CD4-positive, alpha-beta T cell (primary cell): ENCODE results near the gene JAKMIP2. TPM values are rescaled to one million over a fixed set of nuclear protein-coding genes. Genes with fewer than 3 reads are reported as not detected.

Experiments used
- ATAC-seq: fragments of 200-7000 bp; cut with Tn5 transposase; one replicate; pipeline ENCODE4 v1.10.0; 2022; ENCODE audit warnings: mild to moderate bottlenecking; ENCODE audit not compliant: poor library complexity
- CTCF ChIA-PET: fragments of 350-600 bp; sonication (Branson Sonifier 250); formaldehyde crosslinking; loops from one replicate; lab custom pipeline; 2021; ENCODE audit warnings: antibody characterized with exemption, inconsistent platforms; lab: Charles Lee
- POLR2A ChIA-PET: fragments of 350-600 bp; sonication (Branson Sonifier 250); formaldehyde crosslinking; loops from one replicate; lab custom pipeline; 2021; ENCODE audit warnings: antibody characterized with exemption, inconsistent platforms; lab: Charles Lee
- DNase-seq, 14 experiments: peaks; one replicate each; pipeline ENCODE4 v3.0.0-alpha.2; 2013 to 2020; ENCODE audit warnings: mixed read lengths in 2 of 14
- H3K27ac ChIP-seq, 2 donors: one replicate each; pipeline versions ENCODE4 v1.5.1 to v1.7.0; 2013; ENCODE audit warnings: low read length in 2 of 2, low read depth in 1 of 2, mild to moderate bottlenecking in 1 of 2
- H3K27me3 ChIP-seq, 2 experiments: 1 replicate in 1 of 2; 2 replicates in 1 of 2; pipeline versions ENCODE4 v1.6.1 to v1.7.0; 2013; ENCODE audit warnings: low read length in 2 of 2, control low read depth in 1 of 2, mild to moderate bottlenecking in 1 of 2, moderate library complexity in 1 of 2; ENCODE audit not compliant: insufficient read depth in 2 of 2, control insufficient read depth in 1 of 2
- H3K36me3 ChIP-seq: one replicate; pipeline ENCODE4 v1.6.1; 2013; ENCODE audit warnings: low read length, control low read depth; ENCODE audit not compliant: insufficient read depth
- H3K4me1 ChIP-seq: one replicate; pipeline ENCODE4 v1.6.1; 2013; ENCODE audit warnings: low read length, control low read depth; ENCODE audit not compliant: insufficient read depth
- H3K4me3 ChIP-seq: one replicate; pipeline ENCODE4 v1.5.1; 2013; ENCODE audit warnings: mild to moderate bottlenecking, low read length, moderate library complexity
- H3K9me3 ChIP-seq, 2 experiments: 1 replicate in 1 of 2; 2 replicates in 1 of 2; pipeline versions ENCODE4 v1.6.1 to v1.7.0; 2013; ENCODE audit warnings: low read length in 2 of 2, mild to moderate bottlenecking in 2 of 2, control low read depth in 1 of 2, moderate library complexity in 1 of 2; ENCODE audit not compliant: control insufficient read depth in 1 of 2, insufficient read depth in 1 of 2
- H3K27ac Mint-ChIP-seq: one replicate; pipeline ENCODE4 v1.8.0; 2020; ENCODE audit warnings: mixed read lengths
- H3K27me3 Mint-ChIP-seq: one replicate; pipeline ENCODE4 v1.8.0; 2021; ENCODE audit warnings: mixed read lengths
- H3K36me3 Mint-ChIP-seq: one replicate; pipeline ENCODE4 v1.8.0; 2021; ENCODE audit warnings: low read depth, mixed read lengths
- H3K4me1 Mint-ChIP-seq: one replicate; pipeline ENCODE4 v1.8.0; 2021; ENCODE audit warnings: low read depth, mixed read lengths
- H3K4me3 Mint-ChIP-seq: one replicate; pipeline ENCODE4 v1.8.0; 2020; ENCODE audit warnings: mild to moderate bottlenecking, mixed read lengths
- H3K9me3 Mint-ChIP-seq: one replicate; pipeline ENCODE4 v1.8.0; 2020; ENCODE audit warnings: mixed read lengths
- CTCF ChIP-seq: fragments of 200-600 bp; IDR thresholded peaks from one replicate; pipeline ENCODE4 v1.8.0; 2022; ENCODE audit warnings: antibody characterized with exemption, mild to moderate bottlenecking
- intact Hi-C, 2 experiments: fragments of 100-400 bp; cut with DNase I in 1 of 2; cut with micrococcal nuclease in 1 of 2; formaldehyde crosslinking; loops; one replicate each; pipeline versions ENCODE4 v1.15.1 to v1.9.0; 2023 to 2025; cut with DNase I, micrococcal nuclease
- total RNA-seq, 174 experiments: library from RNA in 2 of 174; stranded (reverse) in 2 of 174; gene quantifications; one replicate each; pipeline ENCODE4 v1.2.3 and lab custom pipeline; 2021 to 2026

JAKMIP2 gene
- total RNA-seq, 2 experiments from 2014 or later: 0.74 to 1.3 TPM

GRCh38 chr5:147619281-147619878, 163.1 kb downstream of the JAKMIP2 start:
- Mint-ChIP-seq H3K36me3 (peaks cover 7% of the 10 kb centered on the region), H3K4me1 (no peaks in the 10 kb centered on the region), H3K9me3 (no peaks in the 10 kb centered on the region), H3K27ac (no peak overlapping the region), H3K27me3 (no peaks in the 10 kb centered on the region), H3K4me3 (no peak overlapping the region)
- no peaks in the 10 kb centered on the region for H3K27me3 ChIP-seq
- H3K36me3 ChIP-seq: no peaks in the 10 kb centered on the region
- no peak overlapping the region for H3K4me3 ChIP-seq
- ATAC-seq (no peak), DNase-seq (no peak)
- intact Hi-C loops: no loop called here
- TF ChIP-seq CTCF: no peak
- no peak overlapping the region for H3K27ac ChIP-seq
- H3K9me3 ChIP-seq: peaks cover 0 to 3% of the 10 kb centered on the region in 2 experiments
- H3K4me1 ChIP-seq: no peaks in the 10 kb centered on the region
- CTCF ChIA-PET: no interaction called here
- POLR2A ChIA-PET: no interaction called here

- Mint-ChIP-seq H3K9me3 (no peaks in the 10 kb centered on the region), H3K4me3 (no peak overlapping the region), H3K27ac (no peak overlapping the region), H3K36me3 (peaks cover 14% of the 10 kb centered on the region), H3K27me3 (no peaks in the 10 kb centered on the region), H3K4me1 (no peaks in the 10 kb centered on the region)
- ATAC-seq (no peak), DNase-seq (no peak)
- Histone ChIP-seq H3K27ac (no peak overlapping the region), H3K9me3 (peaks cover 0 to 3% of the 10 kb centered on the region in 2 experiments), H3K4me1 (no peaks in the 10 kb centered on the region), H3K4me3 (no peak overlapping the region), H3K27me3 (no peaks in the 10 kb centered on the region), H3K36me3 (no peaks in the 10 kb centered on the region)
- POLR2A ChIA-PET: interaction anchor here (0.6 kb wide), 1 partner anchor 187 kb away, joined by 5 read pairs; no protein-coding TSS in a partner anchor
- CTCF ChIA-PET: no interaction called here
- no peak for TF ChIP-seq CTCF
- intact Hi-C loops: no loop called here
These were observed 164.7 kb downstream of the JAKMIP2 start for GRCh38 chr5:147617711-147618350.

DNA sequence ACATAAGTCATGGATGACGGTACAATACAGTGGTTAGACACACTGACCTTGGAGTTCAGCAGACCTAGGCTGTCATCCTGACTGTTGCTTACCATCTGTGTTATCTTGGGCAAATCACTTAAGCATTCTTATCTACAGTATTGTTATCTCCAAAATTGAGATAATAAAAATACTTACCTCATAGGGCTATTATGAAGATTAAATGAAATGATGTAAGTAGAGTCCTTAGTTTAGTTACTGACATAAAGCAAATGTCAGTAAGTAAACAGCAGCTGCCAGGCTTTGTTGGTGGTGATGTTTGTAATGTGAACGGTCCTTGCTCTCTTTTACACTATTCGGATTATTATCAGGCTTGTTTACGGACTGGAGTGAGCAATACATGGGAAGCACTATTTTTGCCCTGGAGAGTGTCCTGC, 165.3 kb downstream of the JAKMIP2 start:
- H3K36me3 ChIP-seq: no peaks in the 10 kb centered on the region
- Mint-ChIP-seq H3K4me3 (no peak overlapping the region), H3K36me3 (peaks cover 14% of the 10 kb centered on the region), H3K27ac (no peak overlapping the region), H3K27me3 (no peaks in the 10 kb centered on the region), H3K4me1 (no peaks in the 10 kb centered on the region), H3K9me3 (no peaks in the 10 kb centered on the region)
- DNase-seq: no peak
- no peak overlapping the region for H3K27ac ChIP-seq
- intact Hi-C loops: no loop called here
- H3K27me3 ChIP-seq: no peaks in the 10 kb centered on the region
- no peak overlapping the region for H3K4me3 ChIP-seq
- H3K4me1 ChIP-seq: no peaks in the 10 kb centered on the region
- CTCF ChIA-PET: no interaction called here
- no peak for TF ChIP-seq CTCF
- no peak for ATAC-seq
- POLR2A ChIA-PET: interaction anchor here (0.6 kb wide), 1 partner anchor 188 kb away, joined by 5 read pairs; no protein-coding TSS in a partner anchor
- H3K9me3 ChIP-seq: peaks cover 0 to 3% of the 10 kb centered on the region in 2 experiments
